ENCODE results near the gene DPP6.

DPP6 gene

DNA sequence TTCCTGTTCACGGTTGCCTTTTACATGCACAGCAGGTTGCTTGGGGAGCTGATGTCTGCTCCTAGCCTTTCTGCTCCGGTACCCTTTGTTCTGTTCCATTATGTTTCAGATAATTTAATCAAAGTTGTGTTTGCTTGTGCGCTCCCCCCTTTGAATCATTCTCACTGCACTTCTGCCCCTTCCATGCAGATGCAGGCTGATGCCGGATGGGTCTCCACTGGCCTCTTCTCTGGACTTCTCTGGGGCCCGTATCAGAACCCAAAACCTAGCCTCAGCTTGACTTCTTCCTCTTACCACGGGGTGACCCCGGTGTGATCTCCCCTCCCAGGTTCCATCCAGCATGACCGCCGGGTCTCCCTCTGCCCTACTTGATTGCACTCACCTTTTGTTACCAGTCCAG is 272.0 kb downstream of the DPP6 start:
- FAIRE-seq: no peak
- no peak for DNase-seq (ENCODE audit: extremely low spot score, insufficient read length, low read depth)

DNA sequence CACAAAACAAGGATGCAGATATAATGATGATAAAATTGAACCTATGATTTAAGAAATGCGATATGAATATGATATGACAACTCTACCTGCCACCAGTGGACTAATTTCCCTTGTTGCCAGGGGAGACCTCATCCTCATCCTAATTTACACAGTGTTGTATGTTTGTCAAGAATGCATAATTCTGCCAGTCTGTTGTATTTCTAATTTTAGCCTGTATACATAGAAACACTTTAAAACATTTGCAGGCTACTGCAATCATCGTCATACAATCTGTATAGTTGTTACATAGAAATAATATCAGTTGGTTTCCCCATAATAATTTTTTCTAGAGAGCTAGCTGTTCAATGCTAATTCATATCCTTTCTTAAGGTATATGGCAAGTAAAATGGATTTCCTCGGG is 274.2 kb downstream of the DPP6 start:
- FAIRE-seq (no peak), DNase-seq (ENCODE audit: extremely low spot score, insufficient read length, low read depth) (no peak)

DNA sequence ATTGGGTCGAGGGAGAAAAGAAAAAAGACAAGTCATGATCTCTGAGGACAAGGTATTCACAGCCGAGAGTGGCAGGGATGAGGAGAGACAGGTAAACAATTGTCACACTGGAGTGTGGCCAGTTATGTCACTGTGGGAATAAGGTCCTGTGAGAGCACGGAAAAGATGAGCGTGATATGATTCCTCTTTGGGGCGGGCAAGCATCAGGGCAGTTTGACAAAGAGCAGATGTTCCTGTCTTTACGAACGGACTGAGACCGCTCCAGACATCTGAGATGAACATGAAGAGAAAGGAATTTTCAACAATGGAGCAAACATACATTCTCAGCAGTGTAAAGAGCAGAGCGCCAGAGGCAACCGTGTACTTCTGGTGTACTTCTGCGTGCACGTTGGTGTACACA is 278.1 kb downstream of the DPP6 start:
- DNase-seq (ENCODE audit: extremely low spot score, insufficient read length, low read depth): no peak
- FAIRE-seq: no peak

DNA sequence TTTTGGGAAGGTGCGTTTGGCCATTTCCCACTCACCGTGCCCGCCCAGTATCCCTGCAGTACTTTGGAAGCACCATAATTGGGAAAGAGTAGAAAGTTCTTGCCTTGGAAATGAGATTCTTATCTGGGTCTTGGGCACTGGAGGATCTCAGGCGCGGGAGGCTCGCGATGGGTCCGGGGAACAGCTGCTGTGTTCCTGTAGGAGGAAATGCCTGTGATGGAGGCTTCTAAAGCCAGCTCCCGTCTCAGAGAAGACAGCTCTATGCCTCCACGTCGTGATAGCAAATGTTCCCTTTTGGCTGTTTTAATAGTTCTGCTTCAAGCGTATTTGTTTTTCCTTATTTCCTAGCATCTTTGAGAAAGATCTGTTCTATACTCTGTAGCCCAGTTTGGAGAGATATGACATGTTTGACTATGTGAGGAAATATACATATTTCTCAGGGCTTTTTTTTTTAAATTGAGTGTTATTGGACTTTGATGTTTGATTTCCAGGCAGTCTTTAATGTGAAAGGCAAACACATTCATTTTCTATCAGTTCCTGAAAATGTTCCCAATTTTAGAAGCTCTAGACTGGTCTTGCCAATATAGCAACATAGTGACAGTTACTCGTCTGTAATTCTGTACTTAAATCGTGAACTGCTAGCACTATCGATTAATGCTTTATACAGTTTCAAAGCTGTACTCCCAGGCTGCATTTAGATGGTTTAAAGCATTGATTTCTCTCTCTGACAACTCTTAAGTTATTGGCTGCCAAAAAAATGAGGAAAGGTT is 280.8 kb downstream of the DPP6 start:
- FAIRE-seq (no peak), DNase-seq (ENCODE audit: extremely low spot score, insufficient read length, low read depth) (no peak)

DNA sequence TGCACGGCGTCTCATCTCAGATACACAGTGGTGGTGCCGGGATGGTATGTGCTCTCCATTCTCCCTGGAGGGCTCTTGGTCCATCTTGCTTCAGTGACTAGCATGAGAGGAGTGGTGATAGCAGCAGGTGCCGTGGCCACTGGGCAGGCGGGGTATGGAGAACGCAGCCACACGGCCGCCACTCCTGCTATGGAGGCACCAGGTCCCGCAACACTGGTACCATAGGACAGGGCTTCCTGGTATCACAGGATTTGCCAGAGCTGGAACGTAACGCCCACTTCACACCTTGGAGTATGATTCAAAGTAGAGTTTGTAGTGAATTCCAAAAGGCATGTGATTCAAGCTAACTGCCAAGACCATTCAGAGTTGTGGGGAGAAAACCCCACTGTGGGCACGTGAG is 284.1 kb downstream of the DPP6 start:
- FAIRE-seq (no peak), DNase-seq (ENCODE audit: extremely low spot score, insufficient read length, low read depth) (no peak)

DNA sequence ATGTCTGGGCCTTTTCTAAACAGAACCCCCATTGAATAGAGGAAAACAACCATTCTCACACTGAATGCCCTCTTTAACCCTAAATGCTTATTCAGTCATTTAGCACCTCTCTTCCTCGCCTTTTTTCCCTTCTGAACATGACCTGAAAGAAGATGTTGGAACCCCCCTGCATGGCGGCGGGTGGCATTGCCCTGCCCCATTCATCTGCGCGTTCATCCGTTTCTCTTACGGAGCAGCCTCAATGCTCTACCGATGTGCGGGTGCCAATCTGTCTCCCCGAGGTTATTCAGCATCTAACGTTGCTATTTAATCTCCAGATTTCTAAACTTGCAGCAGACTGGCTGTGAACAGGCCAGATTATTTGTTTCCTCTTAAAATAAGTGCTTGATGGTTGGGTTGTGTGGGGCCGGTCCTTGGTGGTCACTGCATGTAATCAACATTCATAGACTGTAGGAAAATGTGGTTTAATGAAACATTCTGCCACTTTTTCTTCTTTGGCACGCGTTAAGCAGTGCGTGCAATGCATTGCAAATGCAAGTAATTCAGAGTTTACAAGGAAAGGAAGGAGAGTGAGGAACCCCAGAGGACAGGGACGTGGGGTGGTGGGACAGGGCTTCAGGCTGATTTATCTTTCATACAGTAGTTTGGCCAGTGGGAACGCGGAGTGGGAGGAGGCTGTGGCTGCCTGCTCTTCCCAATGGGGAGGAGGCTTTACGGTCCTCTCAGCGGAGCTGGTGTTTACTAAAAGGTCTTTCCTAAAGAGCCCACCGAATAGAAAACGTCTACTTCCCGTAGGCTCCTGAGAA is 286.7 kb downstream of the DPP6 start:
- DNase-seq (ENCODE audit: extremely low spot score, insufficient read length, low read depth) (no peak), FAIRE-seq (no peak)

DNA sequence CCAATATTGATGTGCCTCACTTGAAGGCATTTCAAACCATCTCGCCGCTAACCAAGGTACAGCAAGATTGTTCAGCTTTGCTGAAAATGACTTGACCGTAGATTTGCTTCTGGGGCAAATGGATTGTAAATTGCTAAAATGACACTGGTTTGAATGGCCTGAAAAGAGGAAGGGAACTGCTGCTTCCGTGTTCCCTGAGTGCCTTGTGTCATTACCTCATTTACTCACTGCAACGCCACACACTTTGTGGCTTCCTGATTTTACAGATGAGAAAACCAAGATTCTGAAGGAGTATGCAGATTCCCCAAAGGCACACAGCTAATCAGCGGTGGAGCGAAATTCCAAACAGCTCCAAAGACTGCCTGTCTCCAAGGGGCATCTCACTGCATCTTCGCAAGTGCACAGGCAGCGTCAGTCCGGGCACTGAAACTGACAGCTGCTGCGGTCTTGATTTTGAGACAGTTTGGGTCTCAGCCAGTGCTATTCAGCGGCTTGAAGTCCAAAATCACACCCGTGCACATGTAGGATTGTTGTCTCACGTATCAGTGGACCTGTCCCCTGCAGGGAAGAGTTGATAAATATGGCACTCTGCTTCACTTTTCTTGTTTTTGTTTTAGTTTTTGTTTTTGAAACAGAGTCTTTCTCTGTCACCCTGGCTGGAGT is 290.9 kb downstream of the DPP6 start:
- FAIRE-seq: no peak

DNA sequence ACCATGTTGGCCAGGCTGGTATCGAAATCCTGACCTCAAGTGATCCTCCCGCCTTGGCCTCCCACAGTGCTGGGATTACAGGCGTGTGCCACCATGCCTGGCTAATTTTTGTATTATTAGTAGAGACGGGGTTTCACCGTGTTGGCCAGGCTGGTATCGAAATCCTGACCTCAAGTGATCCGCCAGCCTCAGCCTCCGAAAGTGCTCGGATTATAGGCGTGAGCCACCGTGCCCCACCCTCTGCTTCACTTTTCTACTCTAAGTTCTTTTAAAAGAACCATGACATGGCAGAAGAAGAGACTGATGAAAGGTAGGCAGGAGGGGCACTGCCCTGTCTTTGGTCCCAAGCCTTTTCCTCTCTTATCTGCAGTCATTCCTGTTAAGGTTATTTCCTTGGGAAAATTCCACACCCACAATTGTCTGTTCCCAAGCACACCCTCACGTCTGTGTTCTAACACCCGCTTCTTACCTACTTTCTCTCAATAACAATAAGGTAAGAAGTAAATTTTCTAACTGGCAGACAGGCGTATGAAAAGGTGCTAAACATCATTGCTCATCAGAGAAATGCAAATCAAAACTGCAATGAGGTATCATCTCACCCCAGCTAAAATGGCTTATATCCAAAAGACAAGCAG is 291.7 kb downstream of the DPP6 start:
- DNase-seq (ENCODE audit: extremely low spot score, insufficient read length, low read depth) (no peak), FAIRE-seq (no peak)

More for the DNA sequence above, 290.9 kb downstream of the DPP6 start:
- DNase-seq (ENCODE audit: extremely low spot score, insufficient read length, low read depth): no peak

DNA sequence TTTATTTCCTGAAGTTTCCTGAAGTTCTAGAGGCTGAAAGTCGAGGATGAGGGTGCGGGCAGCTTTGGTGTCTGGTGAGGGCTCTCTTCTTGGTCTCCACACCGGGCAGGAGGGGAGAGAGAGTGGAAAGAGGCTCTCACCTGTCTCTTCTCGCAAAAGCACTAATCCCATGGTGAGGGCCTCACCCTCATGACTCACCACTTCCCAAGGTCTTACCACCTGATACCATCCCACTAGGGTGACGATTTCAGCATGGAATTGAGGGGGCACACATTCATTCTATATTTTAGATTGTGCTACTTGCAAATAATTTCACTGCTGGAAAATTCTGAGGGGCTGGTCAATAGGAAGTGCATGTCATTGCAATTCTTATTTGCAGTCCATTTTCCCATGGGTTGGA is 292.9 kb downstream of the DPP6 start:
- no peak for DNase-seq (ENCODE audit: extremely low spot score, insufficient read length, low read depth)
- no peak for FAIRE-seq

DNA sequence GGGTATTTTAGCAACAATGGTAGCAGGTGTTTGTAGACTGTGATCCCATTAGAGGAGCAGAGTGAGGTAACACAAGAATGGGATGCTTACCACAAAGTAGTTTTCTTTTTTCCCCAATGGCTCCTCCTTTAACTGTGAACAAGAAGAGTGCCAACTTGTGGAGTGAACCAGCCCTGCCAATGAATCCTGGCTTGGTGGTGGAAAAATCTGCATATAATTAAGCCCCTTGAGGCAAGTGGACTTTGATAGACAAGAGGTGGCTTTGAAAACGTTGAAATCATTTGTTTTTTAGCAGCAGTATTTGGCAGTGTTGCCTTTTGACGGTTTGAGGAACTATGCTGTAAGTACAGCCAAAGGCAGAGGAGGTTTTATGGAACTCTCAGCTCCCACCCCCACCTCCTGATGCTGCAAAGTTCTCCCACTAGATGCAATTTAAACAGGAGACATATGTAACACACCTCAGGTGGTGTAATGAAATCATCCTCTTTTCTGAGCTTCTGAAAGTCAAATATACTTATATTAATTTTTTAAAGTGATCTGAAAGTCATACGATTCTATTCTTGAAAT is 295.6 kb downstream of the DPP6 start:
- FAIRE-seq: no peak

DNA sequence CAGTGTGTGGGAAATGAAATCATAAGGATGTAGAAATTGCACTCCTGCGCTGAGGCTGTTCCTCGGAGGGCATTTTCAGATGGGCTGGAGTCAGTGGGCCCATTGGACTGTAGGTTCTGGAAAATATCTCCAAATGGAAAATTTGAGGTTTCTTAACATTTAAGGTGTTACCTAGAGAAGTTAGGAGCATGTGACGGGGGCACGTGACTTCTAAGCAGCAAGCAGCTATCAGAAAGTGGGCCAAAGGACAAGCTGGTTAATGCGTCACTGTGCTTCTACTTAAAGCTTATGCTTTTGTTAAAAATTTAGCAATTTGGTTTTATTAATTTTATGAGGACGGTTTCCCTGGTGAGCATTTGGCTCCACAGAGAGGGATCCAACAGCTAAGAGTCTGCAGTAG is 298.7 kb downstream of the DPP6 start:
- DNase-seq (ENCODE audit: extremely low spot score, insufficient read length, low read depth) (no peak), FAIRE-seq (no peak)

More for the DNA sequence above, 295.6 kb downstream of the DPP6 start:
- no peak for DNase-seq (ENCODE audit: extremely low spot score, insufficient read length, low read depth)

DNA sequence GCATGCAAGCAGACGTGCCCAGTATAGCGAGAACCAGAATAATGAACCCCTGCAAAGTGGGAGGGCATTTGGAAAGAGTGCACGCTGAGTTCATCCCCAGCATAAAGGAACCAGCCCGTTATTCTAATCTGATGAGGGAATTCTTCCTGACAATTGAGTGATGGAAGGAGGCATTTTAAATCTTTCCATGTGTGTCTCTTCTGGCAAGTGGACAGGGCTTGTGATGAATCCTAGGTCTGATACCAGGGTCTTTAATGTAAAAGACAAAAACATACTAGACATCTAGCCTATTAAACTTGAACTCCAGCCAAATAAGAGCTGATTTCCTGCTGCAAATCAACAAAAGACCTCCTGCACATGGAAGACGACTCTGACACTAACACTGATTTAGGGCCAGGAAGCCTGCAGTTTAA is 301.2 kb downstream of the DPP6 start:
- FAIRE-seq: no peak
- DNase-seq (ENCODE audit: extremely low spot score, insufficient read length, low read depth): no peak

DNA sequence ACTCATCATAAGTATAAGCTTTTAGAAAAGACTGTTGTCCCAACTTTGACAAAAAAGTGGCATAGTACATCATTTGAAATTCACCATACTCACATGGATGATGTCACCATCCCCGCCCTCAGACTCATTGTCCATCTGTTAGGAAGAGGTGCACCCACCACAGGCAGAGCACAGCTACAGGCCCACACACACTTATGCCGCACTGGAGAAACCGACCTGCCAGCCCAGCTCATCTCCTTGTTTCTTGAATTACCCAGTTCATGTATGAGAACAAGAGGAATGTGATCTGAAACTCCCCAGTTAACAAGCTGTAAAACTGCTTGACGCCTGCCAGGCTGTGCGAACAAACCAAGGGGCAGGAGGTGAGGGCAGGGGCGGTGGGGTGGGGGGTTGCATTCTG is 312.0 kb downstream of the DPP6 start:
- no peak for DNase-seq (ENCODE audit: extremely low spot score, insufficient read length, low read depth)
- FAIRE-seq: no peak

DNA sequence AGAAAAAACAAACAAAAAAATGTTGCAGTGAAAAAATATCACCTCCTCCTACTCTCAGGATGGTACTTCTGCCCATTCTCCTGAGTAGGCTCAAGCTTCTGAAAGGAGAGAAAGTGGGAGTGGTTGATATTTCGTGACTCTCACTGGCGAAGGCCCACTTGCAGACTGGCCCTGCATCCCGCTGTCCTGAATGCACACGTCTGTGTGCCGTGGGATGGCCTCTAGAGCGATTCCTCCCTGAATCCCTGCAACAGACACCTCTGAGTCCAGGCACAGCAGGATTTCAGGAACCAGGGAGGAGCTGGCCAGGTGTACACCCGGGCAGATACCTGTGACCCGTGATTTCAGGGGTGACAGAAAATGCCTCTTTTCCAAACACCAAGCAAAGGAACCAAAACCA is 319.2 kb downstream of the DPP6 start:
- DNase-seq (ENCODE audit: extremely low spot score, insufficient read length, low read depth): no peak
- FAIRE-seq: no peak

DNA sequence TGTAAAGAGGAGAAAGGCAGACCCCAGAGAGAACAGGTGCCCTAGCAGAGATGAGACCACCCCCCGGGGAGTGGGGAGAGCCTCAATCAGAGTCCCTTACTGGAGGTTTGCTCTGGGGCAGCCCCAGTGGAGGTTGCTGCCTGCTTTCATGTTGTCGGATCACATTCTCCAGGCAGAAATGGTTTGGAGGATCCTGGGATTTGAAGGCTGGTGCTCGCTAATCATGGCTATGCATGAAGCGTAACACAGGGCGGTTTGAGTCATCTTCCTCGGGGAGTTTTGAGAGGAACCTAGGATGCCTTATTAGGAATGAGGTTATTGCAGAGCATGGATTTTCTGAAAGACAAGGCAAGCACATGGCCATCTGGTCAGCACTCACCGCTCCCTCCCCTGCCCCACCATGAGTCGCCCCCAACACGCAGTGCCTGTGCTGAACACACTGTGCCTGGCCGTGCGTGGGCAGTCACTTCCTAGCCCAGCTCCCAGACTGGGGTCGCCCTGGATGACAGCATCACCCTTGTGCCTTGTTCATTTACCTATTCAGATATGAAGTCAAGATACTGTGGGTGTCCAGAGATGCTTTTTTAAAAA is 319.9 kb downstream of the DPP6 start:
- FAIRE-seq (no peak), DNase-seq (ENCODE audit: extremely low spot score, insufficient read length, low read depth) (no peak)

DNA sequence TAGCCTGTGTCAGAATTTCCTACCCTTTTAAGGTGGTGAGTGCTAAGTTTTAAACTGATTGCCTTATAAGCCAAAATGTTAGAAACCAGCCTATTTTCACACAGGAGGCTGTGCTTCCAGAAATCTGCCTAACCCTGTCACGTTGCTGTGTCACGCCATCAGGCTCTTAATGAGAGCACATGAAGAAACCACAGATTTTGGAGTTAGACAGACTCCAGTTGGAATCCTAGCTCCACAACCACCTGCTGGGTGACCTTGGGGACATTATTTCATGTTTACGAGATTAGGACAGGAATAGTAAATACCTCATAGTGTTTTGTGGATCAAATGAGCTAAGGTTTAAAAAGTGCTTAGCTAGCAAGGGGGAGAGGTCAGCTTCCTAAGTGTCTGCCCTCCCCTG is 321.8 kb downstream of the DPP6 start:
- FAIRE-seq (no peak), DNase-seq (ENCODE audit: extremely low spot score, insufficient read length, low read depth) (no peak)

DNA sequence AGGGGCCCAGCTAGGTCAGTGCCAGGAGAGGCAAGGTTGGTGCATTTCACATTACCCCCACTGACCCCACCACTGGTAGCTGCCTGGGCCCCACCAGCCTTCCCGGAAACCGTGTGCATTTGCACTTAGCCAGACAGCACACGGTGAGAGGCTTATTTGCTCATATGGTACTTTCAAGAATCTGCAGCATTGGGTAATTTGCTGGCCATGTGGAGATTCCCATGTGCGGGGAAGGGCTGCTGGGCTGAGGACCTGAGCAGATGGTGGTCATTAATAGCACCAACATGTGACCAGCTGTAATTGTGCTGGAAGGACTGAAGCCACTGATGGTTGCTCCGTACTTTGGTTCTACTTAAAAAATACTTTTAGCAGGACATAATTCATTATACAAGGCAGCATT is 323.8 kb downstream of the DPP6 start:
- DNase-seq (ENCODE audit: extremely low spot score, insufficient read length, low read depth): no peak
- FAIRE-seq: no peak

DNA sequence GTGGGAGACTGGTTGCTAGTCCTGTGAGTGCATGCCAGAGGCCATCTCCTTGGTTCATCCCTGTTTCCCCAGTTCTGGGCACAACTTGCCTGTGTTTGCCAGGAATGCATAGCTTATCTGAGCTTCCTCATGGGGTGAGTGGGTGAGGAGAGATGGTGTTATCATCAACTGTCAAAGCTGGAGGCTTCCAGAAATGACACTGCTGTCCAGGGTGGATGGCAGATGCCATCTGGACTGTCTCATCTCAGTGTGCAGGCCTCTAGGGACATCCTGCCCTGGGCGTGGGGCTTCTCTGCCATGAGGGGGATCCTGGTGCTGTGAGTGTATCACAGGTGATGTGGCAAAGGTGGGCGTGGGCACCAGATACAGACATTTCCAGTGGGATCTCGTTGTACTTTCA is 328.6 kb downstream of the DPP6 start:
- FAIRE-seq: no peak
- no peak for DNase-seq (ENCODE audit: extremely low spot score, insufficient read length, low read depth)

DNA sequence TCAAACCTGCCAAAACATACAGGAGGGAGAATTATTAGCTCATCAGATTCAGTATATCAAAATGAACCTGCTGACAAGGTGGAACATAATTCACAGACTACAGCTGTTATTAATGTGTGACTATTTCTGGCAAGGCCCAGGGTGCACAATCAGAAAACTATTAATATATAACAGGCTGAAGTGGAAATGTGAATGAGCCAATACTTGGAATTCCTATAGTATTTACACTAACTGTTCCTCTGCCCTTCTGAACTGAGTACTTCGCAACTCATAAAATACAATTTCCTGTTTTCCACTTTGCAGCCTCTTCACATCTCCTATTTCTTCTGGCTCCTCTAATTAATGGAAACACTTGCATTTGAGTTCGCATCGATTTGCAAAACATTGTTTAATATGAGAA is 330.8 kb downstream of the DPP6 start:
- DNase-seq (ENCODE audit: extremely low spot score, insufficient read length, low read depth) (no peak), FAIRE-seq (no peak)

DNA sequence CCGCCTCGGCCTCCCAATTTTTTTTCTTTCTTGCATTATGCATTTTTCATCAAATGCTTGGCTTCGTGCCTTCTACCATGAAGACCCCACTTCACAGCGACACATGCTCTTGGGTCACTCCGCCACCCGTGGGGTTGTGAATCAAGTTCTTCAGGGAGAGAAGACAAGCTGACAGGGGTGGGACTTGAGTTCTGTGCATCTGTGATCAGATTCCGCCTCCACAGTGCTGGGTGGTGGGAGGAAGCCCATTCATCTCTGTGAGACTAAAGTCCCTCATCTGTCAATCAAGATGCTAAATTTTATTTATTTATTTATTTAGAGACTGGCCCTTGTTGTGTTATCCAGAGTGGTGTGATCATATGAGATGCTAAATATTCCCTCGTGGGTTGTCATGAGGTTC is 333.0 kb downstream of the DPP6 start:
- FAIRE-seq: no peak
- no peak for DNase-seq (ENCODE audit: extremely low spot score, insufficient read length, low read depth)
